Measurements from ENCODE around the gene STAP1. TPM values are rescaled to one million over a fixed set of nuclear protein-coding genes. Genes with fewer than 3 reads are reported as not detected.

The STAP1 gene
- polyA plus RNA-seq, 1 donor from 2014 or later: not detected

DNA sequence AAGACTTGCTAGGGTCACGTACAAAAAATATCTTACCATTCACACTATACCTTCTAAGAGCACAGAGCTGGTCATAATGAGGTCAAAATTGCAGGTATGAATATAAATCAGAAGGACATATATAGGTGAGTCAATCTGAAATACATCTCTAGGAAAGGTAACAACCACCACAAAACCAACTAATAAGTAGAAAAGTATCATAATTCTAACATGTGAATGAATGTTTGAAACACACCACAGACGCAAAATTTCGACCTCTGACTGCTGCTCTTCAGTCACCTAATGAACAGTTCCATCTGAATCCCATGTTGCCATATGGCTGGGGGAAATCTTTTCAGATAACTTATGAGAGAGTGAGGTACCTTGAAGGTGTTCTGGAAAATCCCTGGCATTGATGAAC lies 22.1 kb downstream of the STAP1 start:
- TF ChIP-seq EP300 (conservative IDR thresholded peaks at IDR 0.05; ENCODE audit: poor library complexity, severe bottlenecking) (no peak), RAD21 (conservative IDR thresholded peaks at IDR 0.05) (no peak), TAF1 (IDR thresholded peaks at IDR 0.05; ENCODE audit: low read depth) (no peak), EZH2 (IDR thresholded peaks at IDR 0.05; ENCODE audit: borderline replicate concordance, insufficient read depth, low read length, poor library complexity, severe bottlenecking) (no peak), POLR2AphosphoS5 (IDR thresholded peaks at IDR 0.05) (no peak), MXI1 (conservative IDR thresholded peaks at IDR 0.05; ENCODE audit: poor library complexity, severe bottlenecking) (no peak), SMC3 (conservative IDR thresholded peaks at IDR 0.05; ENCODE audit: poor library complexity) (no peak)
- TF ChIP-seq, protein P1, sequence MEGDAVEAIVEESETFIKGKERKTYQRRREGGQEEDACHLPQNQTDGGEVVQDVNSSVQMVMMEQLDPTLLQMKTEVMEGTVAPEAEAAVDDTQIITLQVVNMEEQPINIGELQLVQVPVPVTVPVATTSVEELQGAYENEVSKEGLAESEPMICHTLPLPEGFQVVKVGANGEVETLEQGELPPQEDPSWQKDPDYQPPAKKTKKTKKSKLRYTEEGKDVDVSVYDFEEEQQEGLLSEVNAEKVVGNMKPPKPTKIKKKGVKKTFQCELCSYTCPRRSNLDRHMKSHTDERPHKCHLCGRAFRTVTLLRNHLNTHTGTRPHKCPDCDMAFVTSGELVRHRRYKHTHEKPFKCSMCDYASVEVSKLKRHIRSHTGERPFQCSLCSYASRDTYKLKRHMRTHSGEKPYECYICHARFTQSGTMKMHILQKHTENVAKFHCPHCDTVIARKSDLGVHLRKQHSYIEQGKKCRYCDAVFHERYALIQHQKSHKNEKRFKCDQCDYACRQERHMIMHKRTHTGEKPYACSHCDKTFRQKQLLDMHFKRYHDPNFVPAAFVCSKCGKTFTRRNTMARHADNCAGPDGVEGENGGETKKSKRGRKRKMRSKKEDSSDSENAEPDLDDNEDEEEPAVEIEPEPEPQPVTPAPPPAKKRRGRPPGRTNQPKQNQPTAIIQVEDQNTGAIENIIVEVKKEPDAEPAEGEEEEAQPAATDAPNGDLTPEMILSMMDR (IDR thresholded peaks at IDR 0.05; ENCODE audit: poor library complexity, severe bottlenecking): no peak
- TF ChIP-seq, protein P2, sequence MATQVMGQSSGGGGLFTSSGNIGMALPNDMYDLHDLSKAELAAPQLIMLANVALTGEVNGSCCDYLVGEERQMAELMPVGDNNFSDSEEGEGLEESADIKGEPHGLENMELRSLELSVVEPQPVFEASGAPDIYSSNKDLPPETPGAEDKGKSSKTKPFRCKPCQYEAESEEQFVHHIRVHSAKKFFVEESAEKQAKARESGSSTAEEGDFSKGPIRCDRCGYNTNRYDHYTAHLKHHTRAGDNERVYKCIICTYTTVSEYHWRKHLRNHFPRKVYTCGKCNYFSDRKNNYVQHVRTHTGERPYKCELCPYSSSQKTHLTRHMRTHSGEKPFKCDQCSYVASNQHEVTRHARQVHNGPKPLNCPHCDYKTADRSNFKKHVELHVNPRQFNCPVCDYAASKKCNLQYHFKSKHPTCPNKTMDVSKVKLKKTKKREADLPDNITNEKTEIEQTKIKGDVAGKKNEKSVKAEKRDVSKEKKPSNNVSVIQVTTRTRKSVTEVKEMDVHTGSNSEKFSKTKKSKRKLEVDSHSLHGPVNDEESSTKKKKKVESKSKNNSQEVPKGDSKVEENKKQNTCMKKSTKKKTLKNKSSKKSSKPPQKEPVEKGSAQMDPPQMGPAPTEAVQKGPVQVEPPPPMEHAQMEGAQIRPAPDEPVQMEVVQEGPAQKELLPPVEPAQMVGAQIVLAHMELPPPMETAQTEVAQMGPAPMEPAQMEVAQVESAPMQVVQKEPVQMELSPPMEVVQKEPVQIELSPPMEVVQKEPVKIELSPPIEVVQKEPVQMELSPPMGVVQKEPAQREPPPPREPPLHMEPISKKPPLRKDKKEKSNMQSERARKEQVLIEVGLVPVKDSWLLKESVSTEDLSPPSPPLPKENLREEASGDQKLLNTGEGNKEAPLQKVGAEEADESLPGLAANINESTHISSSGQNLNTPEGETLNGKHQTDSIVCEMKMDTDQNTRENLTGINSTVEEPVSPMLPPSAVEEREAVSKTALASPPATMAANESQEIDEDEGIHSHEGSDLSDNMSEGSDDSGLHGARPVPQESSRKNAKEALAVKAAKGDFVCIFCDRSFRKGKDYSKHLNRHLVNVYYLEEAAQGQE (IDR thresholded peaks at IDR 0.05; ENCODE audit: borderline replicate concordance): no peak
- Histone ChIP-seq H4K20me1 (ENCODE audit: insufficient read depth) (no peaks in the 10 kb centered on the region), H3K4me3 (ENCODE audit: low read length) (no peak overlapping the region), H3K9ac (ENCODE audit: low read length) (no peak overlapping the region), H3K27me3 (ENCODE audit: insufficient read depth, low read depth, low read length) (no peaks in the 10 kb centered on the region), H3K36me3 (ENCODE audit: insufficient read depth, low read length) (no peaks in the 10 kb centered on the region), H2AFZ (ENCODE audit: low read depth, low read length) (no peak overlapping the region), H3K9me2 (ENCODE audit: insufficient read depth, low read length) (no peaks in the 10 kb centered on the region), H3K4me2 (ENCODE audit: low read length) (no peak overlapping the region), H3K9me3 (ENCODE audit: low read length) (no peaks in the 10 kb centered on the region), H3K79me2 (replicated peaks; ENCODE audit: insufficient read depth, low read length) (no peaks in the 10 kb centered on the region), H3F3A (ENCODE audit: insufficient read depth, low read length, poor library complexity, severe bottlenecking) (no peaks in the 10 kb centered on the region), H3K27ac (ENCODE audit: low read length) (no peak overlapping the region)

DNA sequence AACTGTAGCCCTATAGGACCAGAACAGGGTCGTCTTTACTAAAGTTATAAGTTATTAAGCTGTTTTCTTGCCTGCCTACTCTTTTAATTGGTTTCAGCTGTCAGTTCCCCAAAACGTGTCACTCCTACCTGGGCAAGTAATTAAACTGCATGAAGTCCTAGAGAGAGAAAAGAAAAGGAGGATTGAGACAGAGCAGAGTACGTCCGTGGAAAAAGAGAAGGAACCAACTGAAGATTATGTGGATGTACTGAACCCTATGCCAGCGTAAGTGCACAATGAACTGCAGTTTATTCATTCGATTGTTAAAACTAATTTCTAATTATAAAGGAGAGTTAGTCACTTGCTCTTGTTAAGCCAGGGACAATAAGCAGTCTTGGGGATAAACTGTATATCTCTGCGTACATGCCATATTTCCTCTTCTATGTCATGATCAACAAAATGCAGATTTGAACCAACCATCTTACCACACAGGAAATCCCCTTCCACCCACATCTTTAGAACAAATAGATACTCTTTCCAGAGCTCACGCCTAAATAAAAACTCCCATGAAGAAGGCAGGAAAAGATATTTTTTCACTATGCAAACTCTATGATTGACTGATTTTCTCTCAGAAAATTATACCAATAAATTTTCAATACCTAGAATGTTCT lies 22.8 kb downstream of the STAP1 start:
- Histone ChIP-seq H3K4me2 (ENCODE audit: low read length) (no peak overlapping the region), H3K27me3 (ENCODE audit: insufficient read depth, low read depth, low read length) (no peaks in the 10 kb centered on the region), H4K20me1 (ENCODE audit: insufficient read depth) (no peaks in the 10 kb centered on the region), H3K4me3 (ENCODE audit: low read length) (no peak overlapping the region), H3K27ac (ENCODE audit: low read length) (no peak overlapping the region), H3K9me3 (ENCODE audit: low read length) (no peaks in the 10 kb centered on the region), H3K9me2 (ENCODE audit: insufficient read depth, low read length) (no peaks in the 10 kb centered on the region), H3K36me3 (ENCODE audit: insufficient read depth, low read length) (no peaks in the 10 kb centered on the region), H3K9ac (ENCODE audit: low read length) (no peak overlapping the region), H3K79me2 (replicated peaks; ENCODE audit: insufficient read depth, low read length) (no peaks in the 10 kb centered on the region), H2AFZ (ENCODE audit: low read depth, low read length) (no peak overlapping the region), H3F3A (ENCODE audit: insufficient read depth, low read length, poor library complexity, severe bottlenecking) (no peaks in the 10 kb centered on the region)
- TF ChIP-seq RAD21 (conservative IDR thresholded peaks at IDR 0.05): no peak
- no peak for TF ChIP-seq POLR2AphosphoS5 (IDR thresholded peaks at IDR 0.05)
- TF ChIP-seq, protein P2 (IDR thresholded peaks at IDR 0.05; ENCODE audit: borderline replicate concordance): no peak
- no peak for TF ChIP-seq SMC3 (conservative IDR thresholded peaks at IDR 0.05; ENCODE audit: poor library complexity)
- TF ChIP-seq EZH2 (IDR thresholded peaks at IDR 0.05; ENCODE audit: borderline replicate concordance, insufficient read depth, low read length, poor library complexity, severe bottlenecking): no peak
- TF ChIP-seq EP300 (conservative IDR thresholded peaks at IDR 0.05; ENCODE audit: poor library complexity, severe bottlenecking): no peak
- TF ChIP-seq TAF1 (IDR thresholded peaks at IDR 0.05; ENCODE audit: low read depth): no peak
- no peak for TF ChIP-seq MXI1 (conservative IDR thresholded peaks at IDR 0.05; ENCODE audit: poor library complexity, severe bottlenecking)
- TF ChIP-seq, protein P1 (IDR thresholded peaks at IDR 0.05; ENCODE audit: poor library complexity, severe bottlenecking): no peak

Measured in neural cell (in vitro differentiated cells).